Measurements from ENCODE around the gene RPS6KA5. TPM values are rescaled to one million over a fixed set of nuclear protein-coding genes. Genes with fewer than 3 reads are reported as not detected.

The RPS6KA5 gene
- total RNA-seq, 2 donors from 2014 or later = 8.9 to 10.3 TPM

Small RNA genes within 50 kb of the gene (small RNA-seq; reads per million reads assigned to genes)
- 0 reads per million in 2 donors for gene RNU7-30P

Other genes starting within 250 kb of the RPS6KA5 start
- gene TTC7B, start 244.2 kb downstream of the RPS6KA5 start, total RNA-seq = 10 to 100 TPM; 25.0 to 40.7 TPM
- gene DGLUCY, start 53.4 kb upstream of the RPS6KA5 start, total RNA-seq = 100 to 1,000 TPM in 1 of 2 donors, 10 to 100 TPM in 1; 88.0 to 148 TPM
- gene GPR68, start 184.1 kb upstream of the RPS6KA5 start, total RNA-seq = 1 to 10 TPM in 1 of 2 donors, under 1 TPM in 1; 0.87 to 3.0 TPM